HepG2 (cell line): ENCODE data around the gene CAMKV. TPM values are rescaled to one million over a fixed set of nuclear protein-coding genes. Genes with fewer than 3 reads are reported as not detected.

Source experiments
- ARNT2 ChIP-seq: sonication (generic); formaldehyde crosslinking; IDR thresholded peaks from 2 replicates; pipeline ENCODE4 v1.8.0; 2022; ENCODE audit warnings: mild to moderate bottlenecking, low read depth, missing genetic modification reagents, moderate library complexity
- ATAD3A ChIP-seq: sonication (generic); formaldehyde crosslinking; IDR thresholded peaks from 2 replicates; pipeline ENCODE4 v1.4.0; 2020; ENCODE audit warnings: missing genetic modification reagents
- ATF7 ChIP-seq, 2 experiments: fragments of 450-650 bp in 1 of 2; sonication (generic) in 1 of 2; formaldehyde crosslinking in 1 of 2; IDR thresholded peaks; 2 replicates each; pipeline versions ENCODE4 v1.4.0 to v1.6.1; 2016 to 2020; ENCODE audit warnings: antibody characterized with exemption in 1 of 2, mild to moderate bottlenecking in 1 of 2, missing genetic modification reagents in 1 of 2
- ATM ChIP-seq: fragments of 450-650 bp; IDR thresholded peaks from 2 replicates; pipeline ENCODE4 v1.7.1; 2017; ENCODE audit warnings: mild to moderate bottlenecking, borderline replicate concordance
- CBX2 ChIP-seq, 2 experiments: fragments of 200-600 bp in 1 of 2; sonication (generic); formaldehyde crosslinking in 1 of 2; IDR thresholded peaks; 2 replicates each; pipeline versions ENCODE4 v1.7.0 to v1.8.1; 2018 to 2022; ENCODE audit warnings: low read depth in 2 of 2, low read length in 1 of 2, mild to moderate bottlenecking in 1 of 2, missing genetic modification reagents in 1 of 2
- FOXC1 ChIP-seq: sonication (generic); formaldehyde crosslinking; IDR thresholded peaks from 2 replicates; pipeline ENCODE4 v1.8.0; 2022; ENCODE audit warnings: mild to moderate bottlenecking, missing genetic modification reagents, borderline replicate concordance
- KDM4B ChIP-seq: sonication (generic); formaldehyde crosslinking; IDR thresholded peaks from 2 replicates; pipeline ENCODE4 v1.4.0; 2020; ENCODE audit warnings: missing genetic modification reagents
- KLF6 ChIP-seq: IDR thresholded peaks from 2 replicates; pipeline ENCODE4 v1.8.0; 2016; ENCODE audit warnings: missing biosample characterization, missing genetic modification reagents
- MTF1 ChIP-seq: sonication (generic); formaldehyde crosslinking; IDR thresholded peaks from 2 replicates; pipeline ENCODE4 v1.5.0; 2020; ENCODE audit warnings: missing genetic modification reagents
- NFIB ChIP-seq: sonication (generic); formaldehyde crosslinking; IDR thresholded peaks from 2 replicates; pipeline ENCODE4 v1.9.0; 2021; ENCODE audit warnings: missing genetic modification reagents, mild to moderate bottlenecking, borderline replicate concordance
- SOX6 ChIP-seq, 2 experiments: fragments of 450-650 bp in 1 of 2; sonication (generic) in 1 of 2; formaldehyde crosslinking in 1 of 2; IDR thresholded peaks; 2 replicates each; pipeline versions ENCODE4 v1.4.0 to v1.6.1; 2017 to 2020; ENCODE audit warnings: antibody characterized with exemption in 1 of 2, mild to moderate bottlenecking in 1 of 2, missing genetic modification reagents in 1 of 2
- SP1 ChIP-seq, 2 experiments: fragments of 450-650 bp in 1 of 2; sonication (generic) in 1 of 2; formaldehyde crosslinking in 1 of 2; IDR thresholded peaks; 2 replicates each; pipeline versions ENCODE4 v1.4.0 to v1.6.1; 2016 to 2020; ENCODE audit warnings: missing genetic modification reagents in 1 of 2
- STAG1 ChIP-seq: sonication (generic); formaldehyde crosslinking; IDR thresholded peaks from 2 replicates; pipeline ENCODE4 v1.4.0; 2020; ENCODE audit warnings: missing genetic modification reagents
- YEATS4 ChIP-seq: sonication (generic); formaldehyde crosslinking; IDR thresholded peaks from 2 replicates; pipeline ENCODE4 v1.4.0; 2020; ENCODE audit warnings: missing genetic modification reagents, borderline replicate concordance
- ZC3H13 ChIP-seq: sonication (generic); formaldehyde crosslinking; IDR thresholded peaks from 2 replicates; pipeline ENCODE4 v1.8.1; 2023; ENCODE audit warnings: mild to moderate bottlenecking, missing genetic modification reagents, moderate library complexity
- ZEB1 ChIP-seq: IDR thresholded peaks from 2 replicates; pipeline ENCODE4 v1.6.1; 2012; ENCODE audit warnings: mild to moderate bottlenecking, low read depth, inconsistent platforms; ENCODE audit not compliant: insufficient replicate concordance
- ZFP36L2 ChIP-seq: sonication (generic); formaldehyde crosslinking; IDR thresholded peaks from 2 replicates; pipeline ENCODE4 v1.4.0; 2020; ENCODE audit warnings: missing genetic modification reagents
- ZNF224 ChIP-seq: sonication (generic); formaldehyde crosslinking; IDR thresholded peaks from 2 replicates; pipeline ENCODE4 v1.5.0; 2020; ENCODE audit warnings: mild to moderate bottlenecking, missing genetic modification reagents
- ZNF232 ChIP-seq: sonication (generic); formaldehyde crosslinking; IDR thresholded peaks from 2 replicates; pipeline ENCODE4 v1.4.0; 2020; ENCODE audit warnings: missing genetic modification reagents, borderline replicate concordance
- ZNF33A ChIP-seq: sonication (generic); formaldehyde crosslinking; IDR thresholded peaks from 2 replicates; pipeline ENCODE4 v1.5.1; 2020; ENCODE audit warnings: missing genetic modification reagents, mild to moderate bottlenecking, moderate library complexity, borderline replicate concordance
- ZNF367 ChIP-seq: sonication (generic); formaldehyde crosslinking; IDR thresholded peaks from 2 replicates; pipeline ENCODE4 v1.4.0; 2020; ENCODE audit warnings: missing genetic modification reagents, borderline replicate concordance
- ZNF383 ChIP-seq: sonication (generic); formaldehyde crosslinking; IDR thresholded peaks from 2 replicates; pipeline ENCODE4 v1.4.0; 2020; ENCODE audit warnings: missing genetic modification reagents, mild to moderate bottlenecking, borderline replicate concordance
- ZNF709 ChIP-seq: sonication (generic); formaldehyde crosslinking; IDR thresholded peaks from 2 replicates; pipeline ENCODE4 v1.5.0; 2020; ENCODE audit warnings: mild to moderate bottlenecking, missing genetic modification reagents
- ZSCAN21 ChIP-seq: sonication (generic); formaldehyde crosslinking; IDR thresholded peaks from 2 replicates; pipeline ENCODE4 v1.8.0; 2022; ENCODE audit warnings: mild to moderate bottlenecking, missing genetic modification reagents, moderate library complexity, borderline replicate concordance
- polyA plus RNA-seq, 8 experiments: library from polyadenylated mRNA; depleted of rRNA in 3 of 8; stranded (reverse) in 7 of 8; unstranded in 1 of 8; fragments of >200 nt; fragmentation: Illumina TruSeq in 4 of 8; extraction: Trizol in 4 of 8; gene quantifications; 2 replicates each; pipeline versions ENCODE4 v1.2.1 to v1.2.3, GENCODE V29; 2011 to 2016; ENCODE audit warnings: low read depth in 4 of 8, missing spikeins in 1 of 8, mixed read lengths in 1 of 8; ENCODE audit not compliant: insufficient read depth in 1 of 8
- total RNA-seq, 5 experiments: library from RNA; depleted of rRNA; stranded (reverse); fragments of >200 nt; fragmentation: Illumina TruSeq; extraction: Trizol; gene quantifications; 2 replicates each; pipeline ENCODE4 v1.2.3, GENCODE V29; 2016; ENCODE audit warnings: low read depth in 1 of 5
- TF ChIP-seq, protein P1 (sequence below): sonication (generic); formaldehyde crosslinking; IDR thresholded peaks from 2 replicates; pipeline ENCODE4 v1.4.0; 2020; ENCODE audit warnings: missing genetic modification reagents, mild to moderate bottlenecking, borderline replicate concordance
- TF ChIP-seq, protein P2 (sequence below): sonication (generic); formaldehyde crosslinking; IDR thresholded peaks from 2 replicates; pipeline ENCODE4 v1.8.1; 2023; ENCODE audit warnings: mild to moderate bottlenecking, missing genetic modification reagents

The CAMKV gene
- total and polyA plus RNA-seq, 2 of the 13 experiments (the other 11 are each of a cell fraction or from before 2014, with no cell fraction given): 0.13 to 0.15 TPM

DNA sequence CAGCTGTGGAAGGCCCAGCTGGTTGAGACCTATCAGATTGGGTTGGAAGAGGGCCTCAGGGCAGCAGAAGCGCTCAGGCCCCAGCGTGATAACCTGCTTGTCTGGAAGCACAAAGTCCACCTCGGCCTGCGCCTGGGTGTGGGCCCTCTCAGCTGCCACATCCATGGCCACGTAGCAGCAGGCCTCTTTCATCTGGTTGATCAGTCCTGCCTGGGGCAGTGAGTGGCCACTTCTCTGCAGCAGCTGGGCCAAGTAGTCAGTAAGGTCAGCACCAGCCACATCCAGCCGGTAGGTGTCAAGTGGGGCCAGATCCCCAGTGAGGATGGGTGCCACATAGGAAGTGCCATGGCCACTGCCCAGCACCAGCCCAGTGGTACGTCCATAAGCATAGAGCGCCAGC is 3.9 kb upstream of the CAMKV start (continued):
- TF ChIP-seq, protein P1, sequence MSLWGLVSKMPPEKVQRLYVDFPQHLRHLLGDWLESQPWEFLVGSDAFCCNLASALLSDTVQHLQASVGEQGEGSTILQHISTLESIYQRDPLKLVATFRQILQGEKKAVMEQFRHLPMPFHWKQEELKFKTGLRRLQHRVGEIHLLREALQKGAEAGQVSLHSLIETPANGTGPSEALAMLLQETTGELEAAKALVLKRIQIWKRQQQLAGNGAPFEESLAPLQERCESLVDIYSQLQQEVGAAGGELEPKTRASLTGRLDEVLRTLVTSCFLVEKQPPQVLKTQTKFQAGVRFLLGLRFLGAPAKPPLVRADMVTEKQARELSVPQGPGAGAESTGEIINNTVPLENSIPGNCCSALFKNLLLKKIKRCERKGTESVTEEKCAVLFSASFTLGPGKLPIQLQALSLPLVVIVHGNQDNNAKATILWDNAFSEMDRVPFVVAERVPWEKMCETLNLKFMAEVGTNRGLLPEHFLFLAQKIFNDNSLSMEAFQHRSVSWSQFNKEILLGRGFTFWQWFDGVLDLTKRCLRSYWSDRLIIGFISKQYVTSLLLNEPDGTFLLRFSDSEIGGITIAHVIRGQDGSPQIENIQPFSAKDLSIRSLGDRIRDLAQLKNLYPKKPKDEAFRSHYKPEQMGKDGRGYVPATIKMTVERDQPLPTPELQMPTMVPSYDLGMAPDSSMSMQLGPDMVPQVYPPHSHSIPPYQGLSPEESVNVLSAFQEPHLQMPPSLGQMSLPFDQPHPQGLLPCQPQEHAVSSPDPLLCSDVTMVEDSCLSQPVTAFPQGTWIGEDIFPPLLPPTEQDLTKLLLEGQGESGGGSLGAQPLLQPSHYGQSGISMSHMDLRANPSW (CRISPR knock-in tag): no peak; the same call in 1 of the 2 replicates
- TF ChIP-seq ATAD3A (CRISPR knock-in tag): no peak
- TF ChIP-seq ZEB1: no peak
- TF ChIP-seq ARNT2 (CRISPR knock-in tag): no peak
- TF ChIP-seq ZSCAN21 (CRISPR knock-in tag): peak; percentile 47; the same call in 1 of the 2 replicates
- no peak for TF ChIP-seq STAG1
- TF ChIP-seq MTF1 (CRISPR knock-in tag): no peak
- TF ChIP-seq FOXC1 (CRISPR knock-in tag): no peak
- TF ChIP-seq, protein P2, sequence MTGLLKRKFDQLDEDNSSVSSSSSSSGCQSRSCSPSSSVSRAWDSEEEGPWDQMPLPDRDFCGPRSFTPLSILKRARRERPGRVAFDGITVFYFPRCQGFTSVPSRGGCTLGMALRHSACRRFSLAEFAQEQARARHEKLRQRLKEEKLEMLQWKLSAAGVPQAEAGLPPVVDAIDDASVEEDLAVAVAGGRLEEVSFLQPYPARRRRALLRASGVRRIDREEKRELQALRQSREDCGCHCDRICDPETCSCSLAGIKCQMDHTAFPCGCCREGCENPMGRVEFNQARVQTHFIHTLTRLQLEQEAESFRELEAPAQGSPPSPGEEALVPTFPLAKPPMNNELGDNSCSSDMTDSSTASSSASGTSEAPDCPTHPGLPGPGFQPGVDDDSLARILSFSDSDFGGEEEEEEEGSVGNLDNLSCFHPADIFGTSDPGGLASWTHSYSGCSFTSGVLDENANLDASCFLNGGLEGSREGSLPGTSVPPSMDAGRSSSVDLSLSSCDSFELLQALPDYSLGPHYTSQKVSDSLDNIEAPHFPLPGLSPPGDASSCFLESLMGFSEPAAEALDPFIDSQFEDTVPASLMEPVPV (CRISPR knock-in tag): no peak
- no peak for TF ChIP-seq KLF6 (CRISPR knock-in tag)
- no peak for TF ChIP-seq ZNF367 (CRISPR knock-in tag)
- no peak for TF ChIP-seq ATF7 (IDR thresholded peaks at IDR 0.05)
- no peak for TF ChIP-seq ATF7 (CRISPR knock-in tag; IDR thresholded peaks at IDR 0.05)
- no peak for TF ChIP-seq ZNF224 (CRISPR knock-in tag)
- no peak for TF ChIP-seq ZNF709 (CRISPR knock-in tag)
- peak; percentile 66; the same call in 1 of the 2 replicates for TF ChIP-seq YEATS4 (CRISPR knock-in tag)
- TF ChIP-seq CBX2 (IDR thresholded peaks at IDR 0.05; ENCODE audit: low read depth, low read length): no peak
- no peak for TF ChIP-seq CBX2 (CRISPR knock-in tag; IDR thresholded peaks at IDR 0.05; ENCODE audit: low read depth)
- no peak for TF ChIP-seq ZNF33A (CRISPR knock-in tag)
- TF ChIP-seq ZNF383 (CRISPR knock-in tag): no peak
- no peak for TF ChIP-seq SP1 (IDR thresholded peaks at IDR 0.05)
- TF ChIP-seq SP1 (CRISPR knock-in tag; IDR thresholded peaks at IDR 0.05): 0 out of 2 replicates have a peak, but pooled peaks have one; percentile 31
- no peak for TF ChIP-seq ATM
- no peak for TF ChIP-seq ZFP36L2 (CRISPR knock-in tag)
- TF ChIP-seq ZNF232 (CRISPR knock-in tag): no peak
- TF ChIP-seq KDM4B (CRISPR knock-in tag): no peak
- TF ChIP-seq SOX6 (IDR thresholded peaks at IDR 0.05): no peak
- TF ChIP-seq SOX6 (CRISPR knock-in tag; IDR thresholded peaks at IDR 0.05): peak; percentile 58
- TF ChIP-seq NFIB (CRISPR knock-in tag): no peak
- no peak for TF ChIP-seq ZC3H13
